DND-41 (cell line): ENCODE measurements around the gene CEP112.

Experiments
- CTCF ChIP-seq: IDR thresholded peaks from 2 replicates; pipeline ENCODE4 v1.5.1; 2012; ENCODE audit warnings: borderline replicate concordance, low read length, moderate library complexity, mild to moderate bottlenecking; ENCODE audit not compliant: poor library complexity, severe bottlenecking; ENCODE audit errors: extremely low read depth
- EZH2 ChIP-seq: IDR thresholded peaks from 3 replicates; pipeline ENCODE4 v1.6.1; 2012; ENCODE audit warnings: borderline replicate concordance, low read depth, mild to moderate bottlenecking, moderate library complexity, low read length, inconsistent platforms; ENCODE audit not compliant: severe bottlenecking

DNA sequence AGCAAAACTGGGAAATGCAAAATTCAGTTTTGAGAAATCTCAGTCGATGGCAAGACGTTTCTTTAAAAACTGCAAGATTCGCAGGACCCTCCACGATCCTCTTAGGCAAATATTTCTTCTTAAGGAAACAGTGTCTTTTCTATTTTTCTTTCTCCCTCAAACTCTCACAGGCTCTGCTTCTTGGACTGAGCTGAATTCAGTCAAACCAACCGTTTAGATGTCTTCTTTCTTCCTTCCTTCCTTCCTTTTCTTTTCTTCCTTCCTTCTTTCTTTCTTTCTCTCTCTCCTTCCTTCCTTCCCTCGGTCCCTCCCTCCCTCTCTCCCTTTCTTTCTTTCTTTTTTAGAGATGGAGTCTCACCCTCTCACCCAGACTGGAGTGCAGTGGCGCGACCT lies 563.3 kb downstream of the CEP112 start:
- no peak for TF ChIP-seq CTCF
- TF ChIP-seq EZH2: no peak
